HG02981 (cell line): ENCODE measurements around the gene RER1.

ENCODE experiments used
- ATAC-seq: cut with Tn5 transposase; IDR thresholded peaks from one replicate; pipeline ENCODE4 v1.9.1; 2021; ENCODE audit warnings: mild to moderate bottlenecking, moderate library complexity; ENCODE audit not compliant: unreplicated experiment

The RER1 gene

DNA sequence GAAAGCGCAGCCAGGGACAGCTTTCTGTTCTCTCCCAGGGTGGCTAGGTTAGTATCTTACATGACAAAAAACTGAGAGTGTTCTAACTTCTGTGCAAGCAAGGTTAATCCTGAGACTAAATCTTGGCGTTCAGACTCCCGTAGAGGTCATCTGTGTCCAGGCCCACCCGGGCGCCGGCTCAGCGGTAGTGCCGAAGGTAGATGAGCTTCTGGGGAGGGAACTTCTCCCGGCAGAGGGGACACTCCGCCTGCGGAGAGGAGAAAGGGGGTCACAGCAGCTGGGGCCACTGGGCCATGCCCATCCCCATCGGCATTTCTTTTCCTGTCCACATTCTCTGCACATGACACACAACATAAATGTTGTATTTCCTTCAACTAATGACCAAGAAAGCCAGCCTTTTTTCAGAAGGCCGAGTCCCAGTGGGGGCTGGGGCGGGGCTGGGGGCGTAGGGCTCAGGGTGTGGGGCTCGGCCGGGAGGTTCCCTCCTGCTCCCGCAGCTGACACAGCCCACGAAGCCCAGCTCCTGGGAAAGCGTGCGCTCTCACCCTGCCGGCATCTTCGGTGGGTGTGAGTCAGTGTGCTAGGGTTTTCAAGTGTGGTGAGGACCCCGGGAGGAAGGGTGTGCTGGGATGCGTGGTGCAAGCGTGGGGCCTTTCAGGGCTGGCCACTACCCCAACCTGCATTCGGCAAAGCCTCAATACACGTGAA lies 14.1 kb downstream of the RER1 start:
- ATAC-seq = no peak

DNA sequence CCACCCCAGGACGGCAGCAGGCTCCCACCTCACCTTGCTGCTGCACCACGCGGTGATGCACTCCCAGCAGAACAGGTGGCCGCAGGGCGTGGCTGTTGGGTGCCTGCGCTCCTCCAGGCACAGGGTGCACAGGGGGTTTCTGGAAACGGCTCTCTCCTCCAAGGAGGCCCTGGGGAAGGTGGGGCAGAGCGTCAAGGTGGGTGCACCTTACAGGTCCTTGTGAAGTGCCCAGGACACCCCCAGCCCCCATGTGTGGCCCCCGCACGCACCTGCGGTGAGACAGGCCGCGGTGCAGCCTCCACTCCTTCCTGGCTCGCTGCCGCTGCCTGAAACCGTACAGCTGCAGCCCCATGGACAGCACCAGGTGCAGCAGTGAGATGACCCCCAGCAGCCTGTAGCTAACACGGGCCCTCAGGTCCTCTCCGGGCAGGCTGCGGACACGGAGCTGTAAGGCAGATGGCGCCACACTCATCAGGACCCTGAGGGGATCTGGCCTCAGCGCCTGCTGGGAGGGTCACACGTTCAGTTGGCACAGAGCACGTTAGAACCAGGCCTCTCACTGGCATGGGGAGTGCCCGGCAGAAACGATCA lies 14.9 kb downstream of the RER1 start:
- ATAC-seq = no peak

DNA sequence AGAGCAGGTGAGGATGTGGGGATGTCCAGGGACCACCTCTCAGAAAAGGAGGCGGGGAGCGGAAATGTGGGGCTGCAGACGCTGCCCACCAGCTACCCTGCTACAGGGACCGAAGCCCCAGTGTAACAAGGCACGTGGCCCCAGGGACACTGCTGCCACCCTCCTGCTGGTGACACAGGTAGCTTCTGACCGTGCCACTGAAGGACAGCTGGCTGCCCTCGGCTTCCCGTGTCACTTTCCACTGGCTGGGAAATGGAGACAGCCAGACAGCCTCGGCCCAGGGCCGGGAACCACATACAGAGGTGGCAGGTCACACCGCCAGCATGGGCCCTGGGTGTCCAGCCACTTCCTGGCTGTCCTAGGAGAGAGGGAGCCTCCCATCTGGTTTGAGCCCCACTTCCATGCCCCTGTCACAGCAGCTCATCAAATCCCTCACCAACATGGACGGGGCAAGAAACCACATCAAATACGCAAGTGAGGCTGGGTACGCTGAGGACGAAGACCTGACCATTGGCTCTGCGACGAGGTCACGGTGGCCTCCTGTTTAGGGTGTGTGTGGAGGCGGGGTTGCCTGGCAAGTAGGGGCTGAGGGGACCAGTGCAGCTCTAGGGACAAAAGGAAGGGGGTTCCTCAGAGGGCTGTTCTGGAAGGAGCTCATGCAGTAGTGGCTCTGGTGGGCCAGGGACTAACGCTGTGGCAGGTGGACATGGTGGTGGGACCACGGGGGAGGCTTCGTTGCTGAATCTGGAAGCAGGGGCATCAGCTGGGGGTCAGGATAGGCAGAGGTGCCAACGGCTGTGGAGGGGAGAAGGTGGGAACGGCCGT lies 15.7 kb downstream of the RER1 start:
- no peak for ATAC-seq

DNA sequence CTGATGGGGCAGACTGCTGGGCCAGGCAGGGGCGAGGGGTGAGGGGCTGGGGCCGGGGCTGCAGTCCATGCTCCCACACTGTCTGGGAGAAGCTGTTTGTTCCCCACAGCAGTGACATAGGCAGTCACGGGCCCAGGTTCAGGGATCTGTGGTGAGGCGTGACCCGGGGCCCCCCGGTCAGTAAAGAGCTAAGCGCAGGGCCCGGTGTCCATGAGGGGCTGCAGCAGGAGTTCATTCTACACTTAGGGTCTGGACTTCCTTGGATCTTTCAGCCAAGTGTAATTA lies 16.3 kb downstream of the RER1 start:
- ATAC-seq = no peak

- no peak for ATAC-seq
Measured at GRCh38 chr1:2408456-2408855, 16.8 kb downstream of the RER1 start.

DNA sequence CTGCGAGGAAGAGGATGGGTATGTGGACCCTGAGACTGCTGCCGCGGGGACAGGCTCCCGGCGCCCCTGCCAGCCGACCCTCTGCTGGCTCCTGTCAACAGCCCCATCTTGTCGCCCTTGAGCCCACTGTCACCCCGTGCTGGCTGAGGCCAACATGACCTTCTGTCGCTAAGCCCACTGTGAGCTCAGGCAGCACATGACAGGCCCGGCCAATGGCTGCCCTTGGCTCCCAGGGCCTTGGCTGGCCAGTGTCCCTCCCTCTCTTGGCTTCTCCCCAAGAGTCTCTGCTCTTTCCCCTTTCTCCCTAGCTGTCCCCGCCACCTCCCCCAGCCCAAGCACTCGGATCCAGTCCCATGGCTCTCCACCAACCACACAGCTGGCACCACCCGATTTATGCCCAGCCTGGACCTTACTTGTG lies 17.2 kb downstream of the RER1 start:
- ATAC-seq = no peak

DNA sequence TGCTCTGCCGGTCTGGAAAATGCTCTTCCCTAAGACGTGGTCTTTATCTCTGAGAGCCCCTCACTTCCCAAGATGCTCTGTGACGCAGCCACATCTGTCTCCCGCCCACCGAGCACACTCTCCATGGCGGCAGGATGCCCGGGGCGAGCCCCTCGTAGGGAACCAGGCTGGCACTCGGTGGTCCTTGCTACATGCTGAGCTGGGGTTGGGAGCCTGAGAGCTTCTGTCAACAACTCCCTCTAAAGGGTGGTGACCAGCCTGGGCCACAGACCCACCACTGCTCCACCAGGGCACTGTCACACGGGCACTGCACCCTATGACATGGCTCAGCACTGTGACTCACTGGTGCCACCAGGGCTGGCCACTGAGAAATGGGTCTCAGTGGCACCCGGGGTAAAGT lies 18.1 kb downstream of the RER1 start:
- no peak for ATAC-seq

DNA sequence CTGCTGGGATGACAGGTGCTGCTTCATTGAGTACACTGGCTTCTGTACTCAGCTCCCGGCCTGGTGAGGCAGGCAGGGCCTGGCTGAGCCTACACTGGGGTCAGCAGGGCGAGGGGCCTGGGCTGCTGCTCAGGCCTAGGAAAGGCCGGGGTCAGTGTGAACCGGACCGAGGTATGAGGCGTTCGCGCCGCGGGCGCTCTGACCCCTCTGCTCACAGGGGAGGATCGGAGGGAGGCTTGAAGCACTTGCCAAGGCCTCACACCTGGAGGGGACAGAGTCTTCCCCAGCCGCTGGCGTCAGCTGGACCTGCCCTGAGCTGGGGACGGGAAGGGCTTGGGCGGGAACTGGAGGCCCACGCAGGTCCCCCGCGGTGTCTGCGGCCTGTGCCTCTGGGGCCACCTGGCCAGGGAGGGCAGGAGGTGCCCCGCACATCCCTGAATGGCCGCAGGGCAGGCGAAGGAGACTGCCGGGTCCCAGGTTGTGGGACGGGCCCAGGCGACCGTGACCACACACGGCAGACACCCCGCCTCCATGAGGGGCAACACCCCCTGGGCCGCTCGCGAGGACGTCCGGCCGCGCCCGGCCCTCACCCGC lies 20.3 kb downstream of the RER1 start:
- ATAC-seq = peak; percentile 23

GRCh38 chr1:2412395-2412772 lies 20.7 kb downstream of the RER1 start, which contains the start of gene PEX10:
TSS of gene PEX10 (minus strand) at chr1:2412564. CDS start at chr1:2412502, 62 bp downstream.
- ATAC-seq = peak; percentile 81

DNA sequence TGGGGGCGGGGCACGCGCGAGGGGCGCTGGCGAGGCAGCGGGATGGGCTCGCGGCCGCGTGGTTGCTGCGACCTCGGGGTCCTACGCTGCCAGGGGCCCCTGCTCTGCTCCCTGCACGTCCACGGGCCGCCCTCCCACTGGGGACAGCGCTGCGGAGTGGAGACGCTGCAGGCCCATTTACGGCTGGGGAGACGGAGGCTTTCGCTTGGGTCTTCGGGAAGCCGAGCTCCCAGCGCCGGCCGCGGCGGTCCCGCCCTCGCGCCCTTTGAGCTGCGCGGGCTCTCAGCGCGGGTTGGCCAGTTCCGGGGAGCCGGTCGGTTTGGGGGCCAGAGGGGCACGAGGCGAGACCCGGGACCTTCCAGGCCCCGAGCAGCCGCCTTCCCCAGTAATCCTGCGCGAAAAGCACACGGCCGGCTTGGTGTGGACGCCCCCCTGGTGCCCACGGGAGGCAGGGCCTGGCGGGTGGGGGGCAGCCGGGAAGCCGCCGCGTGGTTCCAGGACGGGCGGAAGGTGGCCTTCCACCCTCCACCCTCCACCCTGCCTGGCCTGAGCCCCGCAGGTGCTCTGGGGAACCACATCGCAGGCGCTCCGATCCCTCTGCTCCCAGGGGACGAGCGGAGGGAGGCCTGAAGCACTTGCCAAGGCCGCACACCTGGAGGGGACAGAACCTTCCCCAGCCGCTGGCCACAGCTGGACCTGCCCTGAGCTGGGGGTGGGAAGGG lies 21.3 kb downstream of the RER1 start:
- ATAC-seq = peak; percentile 12

- ATAC-seq = no peak
Measured at GRCh38 chr1:2413495-2414296, 22.1 kb downstream of the RER1 start.

- ATAC-seq = no peak
Measured at GRCh38 chr1:2414297-2414958, 22.8 kb downstream of the RER1 start.

DNA sequence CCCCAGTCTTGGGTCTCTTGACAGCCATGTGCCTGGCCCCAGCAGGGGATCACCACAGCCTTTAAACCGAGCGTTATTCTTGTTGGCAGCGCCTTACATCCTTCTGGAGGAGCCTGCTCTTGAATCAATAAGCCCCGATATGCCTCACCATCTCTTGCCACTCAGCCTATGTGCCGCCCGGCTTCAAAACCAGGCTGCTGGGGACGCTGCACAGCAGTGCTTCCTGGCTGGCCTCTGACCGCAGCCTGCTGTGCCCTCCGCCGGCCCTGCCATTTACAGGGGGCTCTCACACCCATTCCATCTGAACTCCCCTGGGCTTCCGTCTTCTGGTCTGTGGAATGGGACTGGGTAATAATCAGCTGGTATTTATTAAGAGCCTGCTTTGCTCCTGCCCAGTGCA lies 23.7 kb downstream of the RER1 start:
- ATAC-seq = no peak

GRCh38 chr1:2415801-2416208 lies 24.2 kb downstream of the RER1 start:
- no peak for ATAC-seq

GRCh38 chr1:2416403-2416802 lies 24.8 kb downstream of the RER1 start:
- ATAC-seq = no peak

DNA sequence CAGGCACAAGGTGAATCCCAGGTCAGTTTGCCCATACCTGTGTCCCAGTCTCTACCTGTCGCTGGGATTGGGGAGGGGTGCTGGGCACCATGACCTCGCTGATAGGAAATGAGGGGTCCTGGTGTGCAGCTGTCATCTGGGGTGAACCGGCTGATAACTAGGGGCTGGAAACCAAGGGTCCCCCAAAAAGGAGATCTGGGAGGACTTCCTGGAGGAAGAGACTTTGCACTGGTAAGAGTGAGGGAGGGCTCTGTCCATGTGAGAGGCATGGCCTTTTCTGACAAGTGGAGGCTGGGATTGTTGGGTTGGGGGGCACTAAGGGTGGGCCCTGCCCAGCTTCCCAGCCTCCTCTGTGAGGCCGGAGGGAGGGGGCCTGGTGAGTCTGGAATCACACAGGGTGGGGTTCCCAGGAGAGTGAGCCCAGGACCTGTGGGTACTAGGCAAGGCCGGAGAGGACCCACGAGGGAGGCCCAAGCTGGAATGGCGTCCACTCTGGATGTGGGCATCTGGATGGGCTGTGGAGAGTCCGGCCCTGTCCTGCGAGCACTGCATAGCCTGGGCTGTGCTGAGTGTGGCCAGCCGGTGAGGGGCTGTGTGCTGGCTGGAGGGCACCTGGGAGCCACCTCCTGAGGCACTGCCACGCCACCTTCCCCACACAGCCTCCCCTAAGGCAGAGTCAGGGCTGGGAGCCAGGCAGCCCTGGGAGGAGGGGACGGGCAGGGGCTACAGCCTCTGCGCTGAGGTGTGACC lies 25.6 kb downstream of the RER1 start:
- ATAC-seq = no peak

- ATAC-seq = no peak
Measured at GRCh38 chr1:2417833-2418225, 26.2 kb downstream of the RER1 start.

DNA sequence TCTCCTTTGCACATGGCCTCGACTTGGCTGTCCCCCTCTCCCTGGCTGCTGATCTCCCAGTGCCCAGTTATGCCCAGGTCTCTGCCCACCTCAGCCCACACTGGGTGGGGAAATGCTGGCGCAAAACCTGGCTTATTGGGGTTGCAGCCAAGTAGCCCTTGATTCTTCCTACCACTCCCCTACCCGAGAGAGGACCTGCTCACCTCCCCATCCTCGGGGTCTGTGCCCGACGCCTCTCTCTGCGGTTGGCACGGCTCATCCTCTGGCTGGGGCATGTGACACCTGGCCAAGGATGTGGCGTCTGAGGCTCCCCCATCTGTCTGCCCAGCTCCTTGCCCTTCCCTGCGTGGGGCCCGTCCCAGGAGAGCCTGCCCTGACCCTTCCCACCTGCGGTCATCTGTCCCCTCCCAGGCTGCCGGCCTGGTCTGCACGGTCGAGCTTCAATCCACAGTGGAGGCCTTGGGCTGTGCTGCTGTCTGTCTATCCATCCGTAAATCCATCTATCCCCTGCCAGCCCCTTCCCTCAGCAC lies 27.2 kb downstream of the RER1 start:
- no peak for ATAC-seq

DNA sequence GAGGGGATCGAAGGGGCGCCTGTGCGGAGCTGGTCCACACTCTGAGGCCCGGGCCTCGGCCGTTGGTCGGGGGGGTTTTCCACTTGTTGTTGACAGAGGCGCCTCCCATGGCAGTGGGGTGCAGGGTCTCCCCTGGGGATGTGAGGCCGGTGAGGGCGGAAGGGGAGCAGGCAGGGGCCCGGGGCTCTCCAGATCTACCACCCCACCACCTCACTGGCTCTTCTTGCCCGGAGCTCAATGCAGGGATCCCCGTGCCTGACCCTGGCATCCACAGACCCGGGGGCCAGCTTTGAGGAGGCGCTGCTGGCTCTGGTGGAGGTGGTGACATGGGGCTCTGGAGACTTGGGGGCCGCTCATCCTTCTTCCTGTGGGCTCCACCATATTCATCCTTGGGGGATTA lies 27.8 kb downstream of the RER1 start:
- no peak for ATAC-seq
